Muscle layer of colon (tissue), 2 donors: Measurements from ENCODE around the gene RAB3A.

Experiments used
- H3K27ac ChIP-seq: one replicate; pipeline ENCODE4 v1.7.0; 2013; ENCODE audit warnings: low read depth, mild to moderate bottlenecking, low read length, moderate library complexity
- H3K27me3 ChIP-seq, 2 donors: one replicate each; pipeline ENCODE4 v1.7.0; 2013; ENCODE audit warnings: low read length in 2 of 2, mild to moderate bottlenecking in 2 of 2; ENCODE audit not compliant: insufficient read depth in 2 of 2, control insufficient read depth in 1 of 2
- H3K36me3 ChIP-seq: one replicate; pipeline ENCODE4 v1.7.0; 2013; ENCODE audit warnings: mild to moderate bottlenecking, low read length; ENCODE audit not compliant: insufficient read depth
- H3K4me1 ChIP-seq: one replicate; pipeline ENCODE4 v1.7.0; 2013; ENCODE audit warnings: mild to moderate bottlenecking, low read length; ENCODE audit not compliant: insufficient read depth
- H3K4me3 ChIP-seq, 2 donors: one replicate each; pipeline ENCODE4 v1.7.0; 2013; ENCODE audit warnings: low read length in 2 of 2, low read depth in 1 of 2, mild to moderate bottlenecking in 1 of 2, moderate library complexity in 1 of 2
- H3K9ac ChIP-seq: one replicate; pipeline ENCODE4 v1.7.0; 2013; ENCODE audit warnings: low read length
- H3K9me3 ChIP-seq: one replicate; pipeline ENCODE4 v1.7.0; 2013; ENCODE audit warnings: mild to moderate bottlenecking, low read length
- donor health status: abdominal sarcoma.
- donor health status: Adenocarcinoma of cecum.

The RAB3A gene

GRCh38 chr19:18194181-18194530, 9.7 kb downstream of the RAB3A start:
- peak overlapping the region in 1 of 2 donors; percentile 75 for H3K4me3 ChIP-seq
- H3K9ac ChIP-seq: peak overlapping the region; percentile 24
- H3K27ac ChIP-seq: peak overlapping the region; percentile 85
- peaks cover 23% of the 10 kb centered on the region for H3K4me1 ChIP-seq
- no peaks in the 10 kb centered on the region for H3K27me3 ChIP-seq
- peaks cover 16% of the 10 kb centered on the region for H3K36me3 ChIP-seq
- no peaks in the 10 kb centered on the region for H3K9me3 ChIP-seq

DNA sequence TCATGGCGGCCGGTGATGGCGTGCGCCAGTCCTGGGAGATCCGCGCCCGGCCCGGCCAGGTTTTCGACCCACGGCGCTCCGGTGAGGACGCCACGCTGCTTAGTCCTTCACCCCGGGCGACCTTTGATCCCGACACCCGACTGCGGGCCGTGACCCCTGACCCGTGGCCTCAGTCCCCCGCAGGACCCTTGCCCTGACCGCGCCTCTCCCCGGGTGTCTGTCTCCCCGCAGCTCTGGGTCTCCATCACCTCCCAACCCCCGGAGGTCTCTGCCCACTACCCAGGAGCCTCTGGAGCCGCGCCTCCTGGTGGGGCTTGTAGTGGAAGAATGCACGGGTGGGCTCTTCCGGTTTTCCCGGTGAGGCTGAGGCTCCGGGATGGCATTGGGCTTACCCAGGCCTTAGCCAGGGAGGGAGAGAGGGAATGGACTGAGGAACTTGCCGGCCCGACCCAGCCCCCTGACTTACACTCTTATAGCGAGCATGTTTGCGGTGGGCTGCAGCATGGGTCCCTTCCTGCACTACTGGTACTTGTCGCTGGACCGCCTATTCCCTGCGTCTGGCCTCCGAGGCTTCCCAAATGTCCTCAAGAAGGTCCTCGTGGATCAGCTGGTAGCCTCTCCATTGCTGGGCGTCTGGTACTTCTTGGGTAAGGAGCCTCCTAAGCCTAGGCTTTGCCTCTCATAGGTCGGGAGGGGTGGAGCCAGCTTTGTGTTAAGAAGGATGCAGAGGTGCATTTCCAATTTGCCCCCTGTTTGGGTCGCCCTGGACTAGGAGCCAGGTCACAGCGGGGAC, 10.3 kb downstream of the RAB3A start:
- H3K4me3 ChIP-seq: peak overlapping the region; percentile 75 to 98

DNA sequence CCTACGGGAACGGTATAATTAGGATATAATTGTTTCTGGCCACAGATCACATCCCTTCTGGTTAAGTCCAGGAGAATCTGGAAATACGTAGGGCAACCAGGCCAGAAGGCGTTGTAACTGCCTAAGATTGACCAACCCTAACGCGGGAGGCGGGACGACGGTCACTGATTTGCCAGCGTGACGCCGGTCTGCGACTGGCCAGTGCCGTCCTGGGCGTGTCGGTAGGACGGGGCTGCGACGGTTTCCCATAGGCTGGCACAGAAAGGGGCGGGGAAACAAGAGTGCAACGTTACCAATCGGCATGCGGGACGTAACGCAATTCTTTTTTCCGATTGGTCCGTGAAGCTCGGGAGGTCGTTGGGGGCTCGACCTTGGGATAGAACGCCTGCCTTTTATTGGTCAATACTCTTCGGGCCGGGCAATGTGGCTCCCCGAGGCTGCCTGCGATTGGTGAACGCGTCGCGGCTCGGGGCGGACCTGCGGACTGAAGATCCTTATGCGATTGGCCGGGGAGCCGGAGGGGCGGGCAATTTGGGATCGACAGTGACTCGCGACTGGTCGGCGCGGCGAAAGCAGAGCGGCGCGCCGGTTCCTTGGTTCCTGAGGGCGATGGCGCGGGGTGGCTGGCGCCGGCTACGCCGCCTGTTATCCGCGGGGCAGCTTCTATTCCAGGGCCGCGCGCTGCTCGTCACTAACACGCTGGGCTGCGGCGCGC, 11.0 kb downstream of the RAB3A start, which contains the start of gene MPV17L2:
Gene MPV17L2, plus strand, starts transcription at position 546 of the 715 bp plus-strand sequence. Its CDS starts 64 bp downstream, at position 610.
- H3K36me3 ChIP-seq: peaks cover 7% of the 10 kb centered on the region
- H3K9ac ChIP-seq: peak within 1 kb of the TSS; percentile 90
- H3K9me3 ChIP-seq: no peaks in the 10 kb centered on the region
- peak within 1 kb of the TSS; percentile 88 to 98 for H3K4me3 ChIP-seq
- H3K27me3 ChIP-seq: no peaks in the 10 kb centered on the region
- H3K27ac ChIP-seq: peak within 1 kb of the TSS; percentile 97
- H3K4me1 ChIP-seq: peaks cover 23% of the 10 kb centered on the region

More for the DNA sequence above, 10.3 kb downstream of the RAB3A start:
- H3K4me1 ChIP-seq: peaks cover 23% of the 10 kb centered on the region
- H3K36me3 ChIP-seq: peaks cover 14% of the 10 kb centered on the region
- H3K9me3 ChIP-seq: no peaks in the 10 kb centered on the region
- no peaks in the 10 kb centered on the region for H3K27me3 ChIP-seq
- peak overlapping the region; percentile 49 for H3K9ac ChIP-seq
- peak overlapping the region; percentile 85 for H3K27ac ChIP-seq

DNA sequence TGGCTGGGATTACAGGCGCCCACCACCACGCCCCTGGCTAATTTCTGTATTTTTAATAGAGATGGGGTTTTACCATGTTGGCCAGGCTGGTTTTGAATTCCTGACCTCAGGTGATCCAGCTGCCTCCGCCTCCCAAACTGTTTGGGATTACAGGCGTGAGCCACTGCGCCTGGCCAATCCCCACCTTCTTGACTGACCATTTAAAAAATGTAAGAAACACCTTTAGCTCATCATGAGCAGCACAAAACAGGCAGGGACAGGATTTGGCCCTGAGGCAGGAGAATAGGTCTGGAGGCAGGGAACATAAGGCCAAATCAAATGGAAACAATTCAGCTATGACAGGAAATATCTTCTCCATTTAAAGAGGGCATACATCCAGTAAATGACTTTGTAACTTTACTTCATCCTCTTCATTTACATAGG, 12.2 kb downstream of the RAB3A start:
- Histone ChIP-seq H3K9me3 (no peaks in the 10 kb centered on the region), H3K27me3 (no peaks in the 10 kb centered on the region), H3K4me3 (peak overlapping the region in 1 of 2 donors; percentile 88), H3K9ac (peak overlapping the region; percentile 90), H3K36me3 (peaks cover 7% of the 10 kb centered on the region), H3K4me1 (peaks cover 23% of the 10 kb centered on the region), H3K27ac (no peak overlapping the region)

DNA sequence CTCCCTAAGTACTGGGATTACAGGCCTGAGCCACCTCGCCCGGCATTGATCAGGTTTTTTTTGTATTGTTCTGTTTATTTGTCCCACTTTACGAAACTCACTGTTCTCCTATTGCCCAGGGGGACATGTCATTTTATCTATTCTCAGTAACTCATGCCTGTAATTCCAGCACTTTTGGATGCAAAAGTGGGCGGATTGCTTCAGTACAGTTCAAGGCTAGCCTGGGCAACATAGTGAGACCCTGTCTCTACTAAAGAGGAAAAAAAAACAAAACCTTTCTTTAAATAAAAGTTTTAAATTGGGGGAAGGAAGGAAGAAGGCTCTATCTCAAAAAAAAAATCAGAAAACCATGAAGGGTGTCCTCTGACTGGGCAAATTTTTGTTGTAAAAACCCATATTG, 13.6 kb downstream of the RAB3A start:
- no peaks in the 10 kb centered on the region for H3K9me3 ChIP-seq
- H3K27me3 ChIP-seq: no peaks in the 10 kb centered on the region
- H3K9ac ChIP-seq: no peak overlapping the region
- H3K4me1 ChIP-seq: peaks cover 23% of the 10 kb centered on the region
- H3K36me3 ChIP-seq: no peaks in the 10 kb centered on the region
- H3K4me3 ChIP-seq: no peak overlapping the region
- H3K27ac ChIP-seq: no peak overlapping the region

DNA sequence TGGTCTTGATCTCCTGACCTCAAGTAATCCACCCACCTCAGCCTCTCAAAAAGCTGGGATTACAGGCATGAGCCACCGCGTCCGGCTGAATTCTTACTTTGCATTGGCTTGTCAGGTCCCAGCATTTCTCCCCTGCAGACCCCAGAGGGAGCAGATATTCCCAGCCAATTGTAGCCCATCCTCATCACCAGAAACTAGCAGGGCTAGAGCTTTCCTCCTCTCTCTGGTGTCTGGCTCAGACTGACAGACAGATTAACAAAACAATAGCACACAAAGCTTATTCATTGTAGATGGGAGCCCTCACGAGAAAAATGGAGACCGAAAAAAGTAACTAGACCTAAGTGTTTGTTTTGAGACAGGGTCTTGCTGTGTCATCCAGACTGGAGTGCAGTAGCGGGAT, 18.3 kb downstream of the RAB3A start:
- H3K36me3 ChIP-seq: no peaks in the 10 kb centered on the region
- no peak overlapping the region for H3K9ac ChIP-seq

DNA sequence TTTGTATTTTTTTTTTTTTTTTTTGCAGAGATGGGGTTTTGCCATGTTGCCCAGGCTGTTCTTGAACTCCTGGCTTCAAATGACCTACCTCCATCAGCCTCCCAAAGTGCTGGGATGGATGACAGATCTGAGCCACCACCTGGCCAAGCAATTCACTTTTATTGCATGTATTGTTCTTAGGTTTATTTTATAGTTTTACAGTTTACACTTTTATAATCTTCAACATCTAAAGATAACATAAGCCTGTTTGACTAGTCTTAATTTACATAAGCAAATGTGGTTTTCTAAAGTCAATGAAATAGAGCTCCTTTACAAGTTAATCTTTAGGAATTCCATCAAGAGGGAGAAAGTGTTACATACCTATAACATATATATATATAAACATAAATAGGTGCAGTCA, 20.3 kb downstream of the RAB3A start:
- no peak overlapping the region for H3K27ac ChIP-seq
- H3K36me3 ChIP-seq: no peaks in the 10 kb centered on the region
- no peaks in the 10 kb centered on the region for H3K27me3 ChIP-seq
- no peaks in the 10 kb centered on the region for H3K9me3 ChIP-seq
- no peak overlapping the region for H3K4me3 ChIP-seq
- no peaks in the 10 kb centered on the region for H3K4me1 ChIP-seq
- H3K9ac ChIP-seq: no peak overlapping the region

More for the DNA sequence above, 18.3 kb downstream of the RAB3A start:
- no peak overlapping the region for H3K27ac ChIP-seq
- no peak overlapping the region for H3K4me3 ChIP-seq
- H3K4me1 ChIP-seq: no peaks in the 10 kb centered on the region
- H3K9me3 ChIP-seq: no peaks in the 10 kb centered on the region
- H3K27me3 ChIP-seq: no peaks in the 10 kb centered on the region

DNA sequence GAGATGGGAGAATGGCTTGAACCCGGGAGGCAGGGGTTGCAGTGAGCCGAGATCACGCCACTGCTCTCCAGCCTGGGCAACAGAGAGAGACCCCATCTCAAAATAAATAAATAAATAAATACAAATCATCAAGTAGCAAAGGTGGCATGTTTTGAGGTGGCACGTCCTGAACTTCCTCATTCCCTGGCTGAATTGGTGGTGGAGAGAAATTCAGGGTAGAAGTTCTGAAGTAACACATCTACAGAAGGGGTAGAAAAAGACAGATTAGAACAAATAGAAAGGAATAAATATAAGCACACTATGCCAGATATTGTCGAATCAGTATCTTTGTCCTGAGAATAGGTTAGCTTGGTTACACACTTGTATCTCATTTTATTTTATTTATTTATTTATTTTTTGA, 23.9 kb downstream of the RAB3A start:
- no peaks in the 10 kb centered on the region for H3K9me3 ChIP-seq
- no peak overlapping the region for H3K9ac ChIP-seq
- no peaks in the 10 kb centered on the region for H3K36me3 ChIP-seq
- no peaks in the 10 kb centered on the region for H3K27me3 ChIP-seq
- no peak overlapping the region for H3K27ac ChIP-seq
- no peak overlapping the region for H3K4me3 ChIP-seq
- no peaks in the 10 kb centered on the region for H3K4me1 ChIP-seq

DNA sequence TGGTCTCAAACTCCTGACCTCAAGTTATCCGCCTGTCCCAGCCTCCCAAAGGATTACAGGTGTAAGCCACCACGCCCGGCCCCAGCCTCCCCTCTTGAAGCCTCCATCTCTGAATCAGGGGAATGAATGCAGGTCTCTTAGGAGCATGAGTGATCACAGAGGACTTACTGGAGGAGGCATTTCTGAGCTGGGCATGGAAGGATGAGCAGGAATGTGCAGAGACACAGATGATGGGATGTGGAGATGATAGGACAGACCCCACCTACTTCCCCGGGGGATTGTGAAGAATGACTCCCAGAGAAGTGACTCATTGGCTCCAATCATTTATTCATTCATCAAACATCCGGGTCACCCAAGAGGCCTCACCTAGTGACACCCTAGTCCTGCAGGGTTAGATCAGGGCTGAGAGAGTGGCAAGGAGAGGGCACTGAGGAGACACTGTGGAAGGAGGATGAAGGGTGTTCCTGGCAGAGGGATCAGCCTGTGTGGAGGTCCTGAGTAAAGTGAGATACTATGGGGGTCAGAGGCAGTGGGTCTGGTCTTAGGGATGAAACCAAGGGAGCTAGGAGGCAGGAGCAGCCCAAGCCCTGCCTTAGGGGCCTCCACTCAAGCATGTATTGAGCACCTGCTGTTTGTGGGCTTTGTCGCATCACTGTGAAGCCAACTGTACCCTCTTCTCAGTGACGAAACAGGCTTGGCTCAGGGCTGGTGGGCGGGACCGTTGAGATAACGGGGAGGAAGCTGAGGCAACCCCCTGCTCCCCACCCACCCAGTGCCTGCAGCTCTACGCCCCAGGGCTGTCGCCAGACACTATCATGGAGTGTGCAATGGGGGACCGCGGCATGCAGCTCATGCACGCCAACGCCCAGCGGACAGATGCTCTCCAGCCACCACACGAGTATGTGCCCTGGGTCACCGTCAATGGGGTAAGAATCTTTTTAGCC, 27.2 kb downstream of the RAB3A start:
- no peaks in the 10 kb centered on the region for H3K9me3 ChIP-seq
- no peak overlapping the region for H3K4me3 ChIP-seq
- H3K9ac ChIP-seq: no peak overlapping the region
- H3K27me3 ChIP-seq: no peaks in the 10 kb centered on the region
- H3K27ac ChIP-seq: no peak overlapping the region
- H3K4me1 ChIP-seq: peaks cover 9% of the 10 kb centered on the region
- H3K36me3 ChIP-seq: no peaks in the 10 kb centered on the region

DNA sequence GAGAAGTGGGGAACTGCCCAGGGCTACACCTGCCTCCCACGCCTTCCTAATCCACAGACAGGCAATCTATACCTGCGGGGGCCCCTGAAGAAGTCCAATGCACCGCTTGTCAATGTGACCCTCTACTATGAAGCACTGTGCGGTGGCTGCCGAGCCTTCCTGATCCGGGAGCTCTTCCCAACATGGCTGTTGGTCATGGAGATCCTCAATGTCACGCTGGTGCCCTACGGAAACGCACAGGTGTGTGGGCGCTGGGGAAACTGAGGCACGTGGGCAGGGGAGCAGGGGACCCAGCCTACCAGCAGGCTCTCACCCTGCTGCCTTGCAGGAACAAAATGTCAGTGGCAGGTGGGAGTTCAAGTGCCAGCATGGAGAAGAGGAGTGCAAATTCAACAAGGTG, 28.9 kb downstream of the RAB3A start:
- Histone ChIP-seq H3K4me3 (no peak overlapping the region), H3K4me1 (peaks cover 9% of the 10 kb centered on the region), H3K9me3 (no peaks in the 10 kb centered on the region), H3K27ac (no peak overlapping the region), H3K27me3 (no peaks in the 10 kb centered on the region), H3K9ac (no peak overlapping the region), H3K36me3 (no peaks in the 10 kb centered on the region)
